GM21529 (cell line): ENCODE measurements around the gene EPG5.
A peak's percentile ranks its signal among the peaks of the same experiment; 100 is the strongest.

Experiments
- ATAC-seq: cut with Tn5 transposase; IDR thresholded peaks from one replicate; pipeline ENCODE4 v1.9.1; 2021; ENCODE audit not compliant: unreplicated experiment

EPG5 gene

GRCh38 chr18:45920367-45920766 is 46.8 kb downstream of the EPG5 start:
- ATAC-seq = no peak

GRCh38 chr18:45916302-45916701 is 50.8 kb downstream of the EPG5 start:
- ATAC-seq = no peak

- ATAC-seq = no peak
These were observed 53.9 kb downstream of the EPG5 start for GRCh38 chr18:45913276-45913675.

GRCh38 chr18:45910405-45911023 is 56.6 kb downstream of the EPG5 start:
- ATAC-seq = no peak

DNA sequence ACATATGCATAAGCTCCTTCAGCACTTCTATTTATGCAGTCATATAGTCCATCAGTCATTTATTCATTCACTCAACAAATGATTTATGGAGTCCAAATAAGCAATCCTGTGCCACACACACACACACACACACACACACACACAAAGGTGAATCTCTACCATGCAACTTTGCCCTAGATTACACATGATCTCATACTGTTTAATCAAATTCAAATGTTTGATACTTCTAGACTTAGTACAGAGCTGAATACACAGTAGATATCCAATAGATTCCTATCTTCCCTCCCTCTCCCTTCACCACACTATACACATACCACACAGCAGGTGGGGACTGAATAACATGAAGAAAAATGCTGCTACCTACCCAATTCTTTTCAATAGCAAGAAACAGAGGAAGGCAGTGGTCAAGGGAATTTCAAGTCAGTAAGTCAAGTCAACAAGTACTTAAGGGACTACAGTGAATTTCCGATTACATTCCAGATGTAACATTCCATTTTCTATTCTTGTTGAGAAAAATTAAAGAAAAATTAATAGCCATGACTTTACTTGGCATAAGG is 65.4 kb downstream of the EPG5 start:
- no peak for ATAC-seq

- ATAC-seq = no peak
These were observed 66.5 kb downstream of the EPG5 start for GRCh38 chr18:45900623-45901022.

- ATAC-seq = no peak
These were observed 70.1 kb downstream of the EPG5 start for GRCh38 chr18:45896991-45897390.

GRCh38 chr18:45896452-45896851 is 70.7 kb downstream of the EPG5 start:
- no peak for ATAC-seq

GRCh38 chr18:45895339-45895738 is 71.8 kb downstream of the EPG5 start:
- no peak for ATAC-seq

DNA sequence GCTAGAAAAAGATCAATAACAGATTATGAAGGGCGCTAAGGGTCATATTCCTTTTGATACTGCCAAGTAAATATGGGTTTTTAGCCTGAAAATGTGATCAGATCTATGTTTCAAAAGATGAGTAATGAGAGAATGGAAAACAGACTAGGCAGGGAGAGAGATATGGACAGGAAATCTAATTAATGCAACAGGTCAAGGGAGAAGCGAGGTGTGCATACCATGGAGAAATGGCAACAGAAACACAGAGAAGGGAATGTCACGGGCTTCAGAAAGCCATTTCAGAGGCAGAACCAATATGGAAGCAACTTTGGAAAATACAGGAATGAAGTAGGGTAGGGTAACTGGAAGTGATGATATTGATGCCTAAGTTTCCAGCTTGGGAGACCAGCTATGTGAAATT is 72.3 kb downstream of the EPG5 start:
- no peak for ATAC-seq

DNA sequence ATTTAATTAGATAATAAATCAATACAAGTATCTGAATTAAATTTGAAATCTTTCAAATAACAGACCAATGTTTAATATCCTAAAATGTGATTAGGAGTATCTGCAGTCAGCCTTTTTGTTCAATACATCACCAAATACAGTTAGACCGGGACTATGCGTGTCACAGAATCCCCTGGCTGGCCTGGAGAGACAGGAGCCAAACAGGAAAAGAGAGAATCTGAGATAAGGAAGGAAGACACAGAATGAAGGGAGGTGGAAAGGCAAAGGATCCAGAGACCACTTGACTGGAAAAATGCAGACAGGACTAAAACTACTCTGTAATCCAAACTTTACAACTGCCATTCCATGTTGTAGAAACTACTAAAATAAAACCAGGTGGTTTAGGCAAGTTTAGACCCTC is 75.3 kb downstream of the EPG5 start:
- no peak for ATAC-seq

GRCh38 chr18:45890606-45891005 is 76.5 kb downstream of the EPG5 start:
- ATAC-seq = no peak

DNA sequence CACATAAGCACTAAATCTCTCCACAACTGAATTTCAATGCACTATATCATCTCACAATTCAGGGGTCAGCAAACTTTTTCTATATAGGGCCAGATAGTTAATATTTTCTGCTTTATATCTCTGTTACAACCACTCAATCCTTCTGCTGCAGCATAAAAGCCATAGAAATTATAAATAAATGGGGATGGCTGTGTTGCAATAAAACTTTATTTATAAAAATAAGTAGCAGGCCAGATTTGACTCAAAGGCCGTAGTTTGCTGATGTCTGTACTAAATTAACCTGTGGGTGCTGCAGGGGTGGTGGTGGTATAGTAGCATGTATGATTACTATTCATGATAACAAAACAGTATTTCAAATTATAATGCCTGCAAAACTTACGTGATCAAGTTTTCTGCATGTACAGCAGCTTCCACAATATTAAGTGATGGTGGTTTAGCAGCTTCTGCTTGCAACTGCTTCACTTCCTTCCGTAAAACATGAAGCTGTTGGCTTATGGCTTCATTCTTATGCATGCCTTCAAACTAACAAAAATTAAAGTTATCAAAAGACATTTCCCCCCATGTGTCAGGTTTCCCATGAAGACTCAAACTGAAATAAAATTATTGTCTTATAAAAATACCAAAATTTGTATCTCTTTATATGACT is 77.6 kb downstream of the EPG5 start:
- ATAC-seq = no peak

DNA sequence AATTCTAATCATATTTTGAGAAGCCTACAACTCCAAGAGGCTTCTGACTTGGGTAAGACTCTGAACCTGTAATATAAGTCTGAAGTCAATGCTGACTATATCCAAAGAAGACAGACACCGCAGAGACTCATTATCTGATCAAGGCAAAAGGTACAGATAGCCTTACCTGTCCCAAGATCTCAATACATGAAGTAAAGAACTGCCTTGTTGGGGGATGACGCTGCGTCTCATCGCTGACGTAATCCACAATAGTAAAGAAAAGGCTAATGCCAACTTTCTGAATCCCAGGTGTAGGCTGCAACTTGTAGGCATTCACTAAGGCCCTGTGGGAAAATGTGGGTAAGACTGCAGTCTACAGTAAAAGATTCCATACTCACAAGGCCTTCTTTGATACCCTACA is 79.5 kb downstream of the EPG5 start:
- no peak for ATAC-seq

GRCh38 chr18:45880876-45881558 is 86.1 kb downstream of the EPG5 start:
- ATAC-seq = no peak

DNA sequence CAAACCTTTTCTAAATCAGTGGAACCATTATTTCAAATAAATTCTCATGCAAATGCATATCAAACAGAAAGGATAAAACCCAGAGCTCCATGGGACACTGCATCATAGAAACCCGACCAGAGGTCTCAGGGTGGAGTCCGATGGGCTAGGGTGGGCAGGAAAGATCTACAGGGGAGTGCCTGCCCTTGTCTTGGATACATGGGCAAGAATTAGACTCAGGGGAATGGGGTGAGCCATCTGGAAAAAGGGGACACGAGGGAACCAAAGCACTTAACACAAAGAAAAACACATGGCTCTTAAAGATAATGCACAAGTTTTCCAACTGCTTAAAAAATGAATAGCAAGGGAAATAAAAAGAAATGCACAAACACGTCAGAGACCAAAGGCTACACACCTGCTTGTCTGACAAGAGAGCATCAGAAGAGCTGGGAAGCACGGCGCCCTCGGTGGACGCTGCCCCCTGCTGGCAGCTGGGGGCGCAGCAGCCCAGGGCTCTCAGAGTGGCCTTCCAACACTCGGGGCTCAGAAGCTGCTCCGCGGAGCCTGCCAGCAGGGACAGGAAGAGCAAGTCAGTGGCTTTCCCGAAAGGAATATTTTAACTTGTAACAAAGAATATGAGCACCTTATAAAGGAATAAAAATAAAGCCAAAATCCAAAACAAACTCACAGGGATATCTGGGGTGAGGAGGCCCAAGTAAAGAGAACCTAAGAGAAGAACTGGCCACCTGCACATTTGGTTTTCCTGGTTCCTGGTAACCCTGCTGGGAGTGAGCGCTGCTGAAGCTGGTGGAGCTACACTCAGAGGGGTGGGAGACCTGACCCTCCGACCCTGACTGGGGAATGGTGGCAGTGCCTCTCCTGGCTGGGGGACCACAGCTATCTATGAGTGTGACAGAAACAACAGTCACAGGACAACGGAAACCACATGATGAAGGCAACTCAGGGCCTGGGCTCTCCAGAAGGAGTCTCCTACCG is 87.2 kb downstream of the EPG5 start:
- peak; percentile 92 for ATAC-seq

DNA sequence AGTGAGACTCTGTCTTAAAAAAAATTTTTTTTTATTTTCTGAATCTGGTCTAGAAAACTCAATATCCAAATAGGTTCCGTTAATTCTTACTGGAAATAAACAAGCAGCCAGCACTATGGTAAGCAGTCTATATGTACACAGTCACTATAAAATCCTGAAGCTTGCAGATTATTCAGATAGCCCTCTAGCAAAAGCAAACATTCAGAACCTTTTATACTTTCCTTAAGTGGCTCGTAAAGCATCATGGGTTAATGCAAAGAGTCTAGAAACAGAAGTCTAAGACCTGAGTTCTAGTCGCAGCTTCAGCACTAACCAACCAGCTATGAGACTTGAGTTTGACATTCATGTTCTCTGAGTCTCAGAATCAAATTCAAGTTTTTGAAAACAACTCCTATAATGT is 89.7 kb downstream of the EPG5 start:
- no peak for ATAC-seq

DNA sequence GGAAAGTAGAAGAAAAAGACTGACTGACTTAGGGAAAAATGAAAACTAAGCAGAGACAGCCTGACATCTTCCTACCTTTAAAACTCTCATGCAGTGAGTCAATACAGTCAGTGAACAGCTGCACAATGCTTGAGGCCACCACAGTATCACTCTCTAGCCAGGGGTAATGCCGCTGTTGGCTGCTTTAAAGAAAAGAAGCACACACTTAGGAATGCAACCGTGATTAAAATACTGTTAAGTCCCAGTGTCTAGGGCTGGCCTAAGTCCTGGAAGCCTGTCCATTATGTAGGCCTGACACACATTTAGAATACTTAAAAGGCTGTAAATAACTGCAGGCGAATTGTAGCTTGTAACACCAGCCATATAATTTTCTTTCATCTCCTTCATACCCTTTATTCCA is 91.0 kb downstream of the EPG5 start:
- ATAC-seq = no peak

DNA sequence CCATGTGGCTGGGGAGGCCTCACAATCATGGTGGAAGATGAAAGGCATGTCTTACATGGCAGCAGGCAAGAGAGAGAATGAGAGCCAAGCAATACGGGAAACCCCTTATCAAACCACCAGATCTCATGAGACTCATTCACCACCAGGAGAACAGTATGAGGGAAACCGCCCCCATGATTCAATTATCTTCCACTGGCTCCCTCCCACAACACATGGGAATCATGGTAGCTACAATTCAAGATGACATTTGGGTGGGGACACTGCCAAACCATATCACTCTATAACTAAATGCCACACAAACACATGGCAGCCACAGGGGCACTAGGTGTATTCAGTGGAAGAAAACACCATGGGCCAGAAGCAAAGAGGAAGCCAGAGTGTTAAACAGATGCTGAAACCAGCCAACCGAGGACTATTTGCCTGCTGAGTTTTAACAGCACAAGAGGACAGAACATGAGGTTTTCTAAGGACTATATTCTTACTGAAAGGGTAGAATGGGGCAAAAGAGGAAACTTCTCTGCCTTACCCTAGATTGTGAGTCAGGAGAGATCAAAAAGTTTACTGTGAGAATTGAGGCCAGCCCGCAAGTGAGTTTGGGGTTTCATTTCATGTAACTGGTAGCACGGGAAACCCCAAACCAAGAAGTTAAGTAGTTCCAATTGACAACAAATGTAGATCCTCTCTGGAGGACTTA is 92.5 kb downstream of the EPG5 start:
- peak; percentile 84 for ATAC-seq

DNA sequence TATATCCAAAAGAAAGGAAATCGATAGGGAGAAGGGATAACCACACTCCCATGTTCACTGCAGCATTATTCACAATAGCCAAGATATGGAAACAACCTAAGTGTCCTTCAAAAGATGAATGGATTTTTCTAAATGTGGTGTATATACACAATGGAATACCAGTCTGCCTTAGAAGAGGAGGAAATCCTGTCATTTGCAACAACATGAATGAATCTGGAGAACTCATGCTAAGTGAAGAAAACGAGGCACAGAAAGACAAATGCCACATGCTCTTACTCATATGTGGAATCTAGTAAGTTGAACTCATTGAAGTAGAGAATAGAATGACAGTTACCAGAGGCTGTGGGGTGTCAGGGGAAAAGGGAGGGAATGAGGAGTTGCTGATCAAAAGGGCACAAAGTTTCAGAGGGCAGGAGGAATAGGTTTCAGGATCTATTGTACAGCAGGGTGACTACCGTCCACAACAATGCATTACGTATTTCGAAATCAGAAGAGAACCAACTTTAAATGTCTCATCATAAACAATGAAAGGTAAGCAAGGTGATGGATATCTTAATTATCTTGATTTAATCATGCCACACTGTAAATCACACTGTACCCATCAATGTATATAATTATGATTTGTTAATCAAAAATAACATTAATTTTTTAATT is 95.6 kb downstream of the EPG5 start:
- no peak for ATAC-seq
